GM12874 (cell line): Measurements from ENCODE around the gene KCNMB2.

Source experiments
- TF ChIP-seq, protein P1 (sequence below): IDR thresholded peaks from 2 replicates; pipeline ENCODE4 v1.5.1; 2011; ENCODE audit warnings: low read depth, mild to moderate bottlenecking, control low read depth, low read length, moderate library complexity; ENCODE audit not compliant: insufficient read depth

KCNMB2 gene

DNA sequence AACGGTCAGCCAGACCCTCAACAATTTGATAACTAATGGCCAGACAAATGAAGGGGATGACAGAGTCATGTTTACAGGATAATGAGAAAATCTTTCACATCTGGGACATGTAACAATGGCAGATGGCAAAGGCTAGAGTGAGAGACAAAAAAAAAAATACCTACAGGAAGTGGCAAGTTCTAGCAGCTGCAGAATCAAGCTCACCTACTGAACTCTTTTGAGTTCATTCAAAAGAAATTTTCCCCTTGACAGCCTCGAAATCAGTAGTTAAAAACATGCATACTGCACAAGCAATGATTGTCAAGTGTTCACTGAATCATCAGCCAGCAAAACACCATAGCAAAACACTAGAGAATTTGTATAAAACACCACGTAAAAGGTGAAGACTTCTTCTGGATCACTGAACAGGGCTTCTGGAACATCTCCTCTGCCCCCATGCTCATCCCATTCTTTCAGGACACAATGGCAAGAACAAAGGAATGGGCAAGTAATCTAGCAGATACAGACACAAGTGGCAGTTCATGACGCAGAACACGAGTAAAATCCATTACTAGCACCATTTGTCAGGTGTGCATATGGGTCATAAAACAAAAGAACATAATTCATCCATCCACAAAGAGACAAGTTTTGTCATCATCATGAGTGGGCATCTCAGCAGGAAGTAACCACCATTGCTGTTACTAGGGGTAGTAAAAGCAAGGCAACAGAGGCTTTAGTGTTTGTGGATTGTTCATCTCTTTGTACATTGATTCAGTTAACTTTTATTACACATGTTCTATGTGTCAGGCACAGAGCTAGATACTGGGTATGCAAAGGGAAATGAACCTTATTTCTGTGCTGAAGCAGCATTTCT is 13.8 kb upstream of the KCNMB2 start:
- TF ChIP-seq, protein P1, sequence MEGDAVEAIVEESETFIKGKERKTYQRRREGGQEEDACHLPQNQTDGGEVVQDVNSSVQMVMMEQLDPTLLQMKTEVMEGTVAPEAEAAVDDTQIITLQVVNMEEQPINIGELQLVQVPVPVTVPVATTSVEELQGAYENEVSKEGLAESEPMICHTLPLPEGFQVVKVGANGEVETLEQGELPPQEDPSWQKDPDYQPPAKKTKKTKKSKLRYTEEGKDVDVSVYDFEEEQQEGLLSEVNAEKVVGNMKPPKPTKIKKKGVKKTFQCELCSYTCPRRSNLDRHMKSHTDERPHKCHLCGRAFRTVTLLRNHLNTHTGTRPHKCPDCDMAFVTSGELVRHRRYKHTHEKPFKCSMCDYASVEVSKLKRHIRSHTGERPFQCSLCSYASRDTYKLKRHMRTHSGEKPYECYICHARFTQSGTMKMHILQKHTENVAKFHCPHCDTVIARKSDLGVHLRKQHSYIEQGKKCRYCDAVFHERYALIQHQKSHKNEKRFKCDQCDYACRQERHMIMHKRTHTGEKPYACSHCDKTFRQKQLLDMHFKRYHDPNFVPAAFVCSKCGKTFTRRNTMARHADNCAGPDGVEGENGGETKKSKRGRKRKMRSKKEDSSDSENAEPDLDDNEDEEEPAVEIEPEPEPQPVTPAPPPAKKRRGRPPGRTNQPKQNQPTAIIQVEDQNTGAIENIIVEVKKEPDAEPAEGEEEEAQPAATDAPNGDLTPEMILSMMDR = no peak

DNA sequence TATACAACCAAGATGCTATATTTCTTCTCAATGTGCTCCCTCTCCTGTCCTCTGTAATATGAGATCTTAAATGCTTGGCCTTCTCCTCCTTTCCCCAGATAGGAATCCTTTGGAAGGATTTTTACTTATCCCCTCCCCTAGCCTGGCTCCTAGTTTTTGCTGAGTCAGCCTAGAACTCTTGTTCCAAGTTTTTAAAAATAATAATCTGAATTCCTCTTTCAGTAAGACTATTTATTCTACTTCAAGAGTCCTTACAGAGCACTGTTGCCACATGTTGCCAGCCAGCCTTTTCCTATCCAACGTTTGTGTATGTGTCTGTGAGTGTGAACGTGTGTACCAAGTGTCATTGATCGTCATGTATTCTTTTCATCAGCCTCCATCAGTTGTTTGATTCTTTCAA is 11.0 kb upstream of the KCNMB2 start:
- TF ChIP-seq, protein P1 = no peak

DNA sequence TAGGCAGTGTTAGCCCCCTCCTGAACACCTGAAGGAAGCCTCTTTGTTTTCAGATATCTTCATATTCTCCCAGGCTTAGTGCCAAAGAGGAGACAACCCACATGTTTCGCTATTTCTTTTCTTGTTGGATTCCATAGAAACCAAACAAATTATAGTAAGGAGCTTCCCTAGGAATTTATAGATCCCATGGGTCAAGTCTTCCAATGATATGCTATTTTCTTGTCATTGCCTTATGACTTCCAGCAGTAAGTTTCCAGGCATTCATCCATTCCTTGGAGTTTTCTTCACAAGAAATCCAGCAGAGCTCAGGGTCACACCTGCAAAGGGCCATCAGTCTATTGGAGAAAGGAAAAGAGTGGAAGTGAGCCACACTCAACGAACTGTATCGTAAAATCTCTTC is 9.9 kb upstream of the KCNMB2 start:
- TF ChIP-seq, protein P1 = no peak

DNA sequence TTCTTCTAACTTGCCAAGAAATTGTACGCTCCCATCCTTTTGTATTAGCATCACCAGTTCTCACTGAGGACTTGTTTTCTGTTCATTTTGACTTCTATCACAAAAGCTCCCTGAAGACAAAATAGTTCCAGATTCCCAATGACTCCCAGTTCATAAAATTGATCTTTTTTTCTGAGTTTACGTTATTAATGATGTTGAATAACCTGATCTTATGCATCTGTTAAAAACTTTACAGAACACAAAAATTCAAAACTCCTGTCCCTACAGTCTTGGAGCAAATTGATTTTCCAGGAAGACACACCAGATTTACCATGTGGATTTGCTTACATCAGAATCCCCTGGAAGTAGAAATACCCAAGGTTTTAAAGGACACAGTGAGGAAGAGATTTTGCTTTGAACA is 8.3 kb upstream of the KCNMB2 start:
- TF ChIP-seq, protein P1 = no peak

DNA sequence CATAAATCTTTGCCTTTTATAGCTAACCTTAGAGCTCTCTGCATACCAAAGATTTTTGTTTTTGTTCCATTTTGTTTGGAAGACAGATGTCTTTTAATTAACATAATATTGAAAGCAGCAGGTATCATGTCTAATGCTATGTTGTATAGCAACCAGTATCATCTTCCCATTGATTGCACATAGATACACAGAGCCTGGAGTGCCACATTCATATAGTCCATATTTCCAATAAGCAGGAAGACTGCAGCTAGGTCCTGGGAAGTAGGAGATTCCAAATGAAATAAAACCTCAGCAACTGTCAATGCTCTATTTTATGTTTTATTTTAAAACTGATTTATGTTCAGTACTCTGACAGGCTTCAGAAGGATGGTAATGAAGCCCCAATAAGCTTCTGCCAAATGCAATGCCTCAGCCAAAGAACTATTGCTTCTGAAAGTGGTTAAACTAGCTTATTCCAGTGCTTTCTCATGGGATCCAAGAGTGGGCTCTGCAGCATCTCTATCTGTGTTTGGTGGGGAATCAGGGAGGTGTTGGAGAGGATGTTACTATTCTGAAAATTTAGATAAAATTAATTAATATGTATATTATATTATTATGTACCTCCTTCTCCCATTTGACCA is 6.5 kb upstream of the KCNMB2 start:
- TF ChIP-seq, protein P1 = no peak

DNA sequence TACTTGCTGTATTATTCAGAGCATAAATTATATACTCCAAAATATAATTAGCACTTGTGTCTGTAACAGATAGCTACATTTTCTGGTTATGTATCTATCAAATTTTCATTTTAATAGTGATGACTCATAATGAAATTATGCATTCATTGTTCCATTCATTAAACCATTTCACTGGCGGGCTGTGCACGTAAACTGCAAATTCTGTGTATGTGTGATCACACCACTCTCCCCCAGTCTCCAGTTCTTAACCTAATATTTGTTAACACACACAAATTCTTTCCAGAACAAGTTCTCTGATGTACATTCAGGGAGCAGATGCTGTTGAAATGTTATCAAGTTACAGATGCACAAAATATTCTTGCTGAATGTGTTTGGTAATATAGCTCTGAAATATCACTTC is 3.8 kb upstream of the KCNMB2 start:
- TF ChIP-seq, protein P1 = no peak

DNA sequence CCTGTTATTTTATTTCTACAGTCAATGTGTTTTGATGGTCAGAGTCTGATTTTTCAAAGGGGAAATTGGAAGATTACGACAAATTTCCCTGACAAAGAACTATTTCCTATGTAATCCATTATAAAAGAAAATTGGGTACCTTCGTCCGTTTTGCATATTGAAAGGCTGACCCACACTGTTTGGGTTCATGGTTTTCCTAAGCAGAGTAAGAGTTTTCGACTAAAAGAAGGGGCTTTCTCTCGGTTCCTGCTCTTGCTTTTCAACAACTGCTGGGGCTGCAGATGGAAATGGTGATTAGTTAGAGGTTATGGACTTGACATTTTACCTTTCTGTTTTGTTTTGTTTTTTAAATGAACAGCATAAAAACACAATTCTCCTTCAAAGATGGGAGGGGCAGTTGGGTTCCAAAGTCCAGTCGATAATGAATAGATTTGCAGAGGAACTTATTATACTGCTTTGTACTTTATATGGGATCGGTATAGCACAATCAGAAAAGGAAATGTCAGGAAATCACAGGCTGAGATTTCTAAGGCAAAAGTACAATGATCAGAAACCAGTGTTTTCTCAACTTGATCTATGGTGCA is 978 bp downstream of the KCNMB2 start:
- TF ChIP-seq, protein P1 = no peak
